Epithelial cell of proximal tubule (primary cell): Measurements from ENCODE around the gene PNPLA6. TPM values are rescaled to one million over a fixed set of nuclear protein-coding genes. Genes with fewer than 3 reads are reported as not detected.
"Not testable (repeated sequence)": the region's sequence is repeated elsewhere in the genome, so short reads cannot be mapped to it uniquely, and the experiment has no call there.

Source experiments
- DNase-seq: peaks from one replicate; pipeline ENCODE4 v3.0.0-alpha.2; 2011; ENCODE audit warnings: low read depth
- H3K4me3 ChIP-seq: 2 replicates; pipeline ENCODE4 v1.5.1; 2011; ENCODE audit warnings: low read depth, mild to moderate bottlenecking, low read length
- total RNA-seq: library from RNA; depleted of rRNA; stranded (reverse); fragments of >200 nt; gene quantifications from 2 replicates; pipeline ENCODE4 v1.2.3, GENCODE V29; 2015
- TF ChIP-seq, protein P1 (sequence below): conservative IDR thresholded peaks from 2 replicates; pipeline ENCODE4 v1.5.1; 2012; ENCODE audit warnings: low read depth, mild to moderate bottlenecking, low read length

PNPLA6 gene
- total RNA-seq, 1 donor from 2014 or later, result 129 TPM

DNA sequence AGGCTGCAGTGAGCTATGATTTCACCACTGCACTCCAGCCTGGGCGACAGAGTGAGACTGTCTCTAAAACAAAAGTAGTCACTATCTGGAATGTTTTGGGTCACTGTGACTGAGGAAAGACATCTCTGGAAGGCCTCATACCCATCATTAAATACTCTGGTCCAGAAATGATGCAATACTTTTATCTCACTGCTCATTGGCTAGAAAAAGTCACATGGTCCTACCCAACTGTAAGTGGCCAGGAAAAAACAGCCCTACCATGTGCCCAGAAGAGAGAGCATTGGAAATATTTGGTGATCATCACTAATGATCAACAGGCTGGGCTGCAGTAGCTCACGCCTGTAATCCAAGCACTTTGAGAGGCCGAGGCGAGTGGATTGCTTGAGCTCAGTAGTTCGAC is 29.8 kb downstream of the PNPLA6 start:
- TF ChIP-seq, protein P1, sequence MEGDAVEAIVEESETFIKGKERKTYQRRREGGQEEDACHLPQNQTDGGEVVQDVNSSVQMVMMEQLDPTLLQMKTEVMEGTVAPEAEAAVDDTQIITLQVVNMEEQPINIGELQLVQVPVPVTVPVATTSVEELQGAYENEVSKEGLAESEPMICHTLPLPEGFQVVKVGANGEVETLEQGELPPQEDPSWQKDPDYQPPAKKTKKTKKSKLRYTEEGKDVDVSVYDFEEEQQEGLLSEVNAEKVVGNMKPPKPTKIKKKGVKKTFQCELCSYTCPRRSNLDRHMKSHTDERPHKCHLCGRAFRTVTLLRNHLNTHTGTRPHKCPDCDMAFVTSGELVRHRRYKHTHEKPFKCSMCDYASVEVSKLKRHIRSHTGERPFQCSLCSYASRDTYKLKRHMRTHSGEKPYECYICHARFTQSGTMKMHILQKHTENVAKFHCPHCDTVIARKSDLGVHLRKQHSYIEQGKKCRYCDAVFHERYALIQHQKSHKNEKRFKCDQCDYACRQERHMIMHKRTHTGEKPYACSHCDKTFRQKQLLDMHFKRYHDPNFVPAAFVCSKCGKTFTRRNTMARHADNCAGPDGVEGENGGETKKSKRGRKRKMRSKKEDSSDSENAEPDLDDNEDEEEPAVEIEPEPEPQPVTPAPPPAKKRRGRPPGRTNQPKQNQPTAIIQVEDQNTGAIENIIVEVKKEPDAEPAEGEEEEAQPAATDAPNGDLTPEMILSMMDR, result no peak
- DNase-seq, result no peak

DNA sequence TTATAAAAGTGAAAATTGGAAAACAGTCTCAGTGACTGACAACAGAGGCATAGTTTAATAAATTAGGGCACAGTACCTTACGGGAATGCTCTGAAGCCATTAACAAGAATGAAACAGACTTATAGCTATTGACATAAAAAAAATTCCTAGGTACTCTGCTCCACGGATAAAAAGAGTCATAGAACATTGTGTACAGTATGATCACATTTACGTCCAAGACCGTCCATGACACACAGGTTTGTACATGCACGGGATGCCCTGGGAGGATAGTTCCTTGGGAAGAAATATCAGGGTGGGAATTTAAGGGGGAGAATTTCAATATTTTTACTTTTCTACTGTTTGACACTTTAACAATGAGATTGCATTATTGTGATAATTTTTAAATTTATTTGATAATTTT is 35.2 kb downstream of the PNPLA6 start:
- no peak overlapping the region for H3K4me3 ChIP-seq
- DNase-seq, result no peak
- TF ChIP-seq, protein P1, result no peak

More for the DNA sequence above, 29.8 kb downstream of the PNPLA6 start:
- no peak overlapping the region for H3K4me3 ChIP-seq

DNA sequence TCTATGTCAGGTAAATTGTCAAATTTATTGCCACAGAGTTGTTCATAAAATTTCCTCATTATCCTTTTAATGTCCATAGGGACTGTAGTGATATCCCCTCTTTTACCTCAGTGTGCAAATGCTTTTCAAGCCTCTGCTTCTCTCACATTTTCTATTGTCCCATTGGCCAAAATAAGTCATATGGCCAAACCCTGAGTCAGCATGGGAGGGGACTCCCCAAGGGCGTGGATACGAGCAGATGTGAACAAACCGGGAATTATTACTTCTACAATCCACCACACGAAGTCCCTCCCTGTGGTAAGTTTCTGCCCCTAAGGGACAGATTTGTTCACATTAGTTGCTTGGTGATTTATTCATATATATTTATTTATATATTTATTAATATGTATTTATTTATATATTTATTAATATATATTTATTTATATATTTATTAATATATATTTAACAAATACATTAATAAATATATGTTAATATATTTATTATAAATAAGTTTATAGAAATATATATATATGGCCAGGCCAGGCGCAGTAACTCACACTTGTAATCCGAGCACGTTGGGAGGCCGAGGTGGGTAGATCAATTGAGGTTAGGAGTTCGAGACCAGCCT is 40.0 kb downstream of the PNPLA6 start:
- TF ChIP-seq, protein P1, result no peak
- no peak for DNase-seq

DNA sequence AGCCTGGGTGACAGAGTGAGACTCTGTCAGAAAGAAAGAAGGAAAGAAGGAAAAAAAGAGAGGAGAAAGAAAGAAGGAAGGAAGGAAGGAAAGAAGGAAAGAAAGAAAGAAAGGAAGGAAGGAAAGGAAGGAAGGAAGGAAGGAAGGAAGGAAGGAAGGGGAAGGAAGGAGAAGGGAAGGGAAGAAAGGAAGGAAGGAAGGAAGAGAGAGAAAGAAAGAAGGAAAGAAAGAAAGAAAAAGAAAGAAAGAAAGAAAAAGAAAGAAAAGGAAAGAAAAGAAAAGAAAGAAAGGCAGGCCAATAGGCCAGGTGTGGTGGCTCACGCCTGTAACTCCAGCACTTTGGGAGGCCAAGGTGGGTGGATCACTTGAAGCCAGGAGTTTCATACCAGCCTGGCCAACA is 41.9 kb downstream of the PNPLA6 start:
- not testable (repeated sequence) for DNase-seq, H3K4me3 ChIP-seq

More for the DNA sequence above, 40.0 kb downstream of the PNPLA6 start:
- no peak overlapping the region for H3K4me3 ChIP-seq

DNA sequence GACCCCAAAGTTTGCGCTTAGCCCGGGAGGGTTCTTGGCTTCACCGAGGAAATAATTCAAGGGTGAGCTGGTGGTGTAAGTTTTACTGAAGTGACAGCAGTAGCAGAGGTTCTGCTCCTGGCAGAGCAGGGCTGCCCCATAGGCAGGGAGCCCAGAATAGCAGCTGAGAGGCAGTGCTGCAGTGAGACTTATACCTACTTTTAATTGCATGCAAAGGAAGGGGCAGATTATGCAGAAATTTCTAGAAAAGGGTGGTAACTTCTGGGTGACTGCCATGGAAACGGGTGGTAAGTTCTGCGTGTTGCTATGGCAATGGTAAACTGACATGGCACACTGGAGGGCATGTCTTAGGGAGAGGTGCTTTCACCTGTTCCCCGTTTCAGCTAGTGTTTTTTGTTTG is 42.6 kb downstream of the PNPLA6 start:
- TF ChIP-seq, protein P1, result no peak
- DNase-seq, result no peak

DNA sequence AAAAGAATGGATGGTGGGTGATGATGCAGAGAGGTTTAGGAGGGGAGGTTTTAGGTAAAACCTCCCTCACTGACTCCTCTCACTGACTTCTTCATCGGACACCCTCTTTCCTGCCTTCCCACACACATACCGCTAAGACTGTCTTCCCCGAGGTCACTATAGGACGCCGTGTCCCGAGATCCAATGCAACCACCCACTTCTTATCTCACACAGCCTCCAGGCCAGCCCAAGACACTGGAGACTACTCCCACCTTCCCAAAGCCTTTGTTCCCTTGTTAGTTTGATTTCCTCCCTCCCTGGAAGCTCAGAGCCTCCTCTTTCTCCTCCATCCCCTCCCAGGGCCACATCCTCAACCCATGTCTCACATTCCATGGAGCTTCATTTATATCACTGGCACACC is 43.7 kb downstream of the PNPLA6 start:
- DNase-seq, result no peak
- TF ChIP-seq, protein P1, result no peak
- no peak overlapping the region for H3K4me3 ChIP-seq

More for the DNA sequence above, 42.6 kb downstream of the PNPLA6 start:
- no peak overlapping the region for H3K4me3 ChIP-seq

DNA sequence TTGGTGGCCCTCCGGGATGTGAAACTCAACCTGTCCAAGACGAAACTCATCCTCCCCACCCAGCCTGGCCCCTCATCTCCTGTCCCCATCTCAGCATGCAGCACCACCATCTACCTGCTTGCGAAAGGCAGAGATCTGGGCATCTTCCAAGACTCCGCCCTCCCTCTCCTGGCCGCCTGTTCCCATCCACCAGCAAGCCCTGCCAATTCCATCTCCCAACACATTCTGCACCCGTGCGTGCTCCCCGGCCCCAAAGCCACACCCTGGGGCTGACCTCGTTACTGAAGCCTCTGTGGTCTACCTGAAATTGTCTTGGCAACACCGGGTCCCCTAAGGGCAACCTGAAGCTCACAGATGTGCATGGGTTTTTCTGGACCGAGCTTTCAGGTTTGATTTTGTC is 46.9 kb downstream of the PNPLA6 start:
- TF ChIP-seq, protein P1, result no peak
- no peak overlapping the region for H3K4me3 ChIP-seq
- DNase-seq, result no peak
